ENCODE results near the gene CD163. TPM values are rescaled to one million over a fixed set of nuclear protein-coding genes. Genes with fewer than 3 reads are reported as not detected.
A peak's percentile ranks its signal among the peaks of the same experiment; 100 is the strongest.

Gene CD163
- total RNA-seq, 4 donors from 2014 or later = 14.4 to 72.5 (median 46.7) TPM

DNA sequence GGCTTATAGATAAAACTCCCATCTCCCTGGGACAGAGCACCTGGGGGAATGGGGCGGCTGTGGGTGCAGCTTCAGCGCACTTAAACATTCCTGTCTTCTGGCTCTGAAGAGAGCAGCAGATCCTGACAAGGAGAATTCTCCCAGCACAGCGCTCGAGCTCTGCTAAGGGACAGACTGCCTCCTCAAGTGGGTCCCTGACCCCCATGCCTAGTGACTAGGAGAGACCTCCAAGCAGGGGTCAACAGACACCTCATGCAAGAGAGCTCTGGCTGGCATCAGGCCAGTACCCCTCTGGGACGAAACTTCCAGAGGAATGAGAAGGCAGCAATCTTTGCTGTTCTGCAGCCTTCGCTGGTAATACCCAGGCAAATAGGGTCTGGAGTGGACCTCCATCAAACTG lies 31.5 kb downstream of the CD163 start:
- no peaks in the 10 kb centered on the region for H3K4me1 ChIP-seq
- no peaks in the 10 kb centered on the region for H3K27me3 ChIP-seq
- H3K4me3 ChIP-seq = no peak overlapping the region
- no peak for DNase-seq
- H3K9me3 ChIP-seq = no peaks in the 10 kb centered on the region
- TF ChIP-seq, protein P1, sequence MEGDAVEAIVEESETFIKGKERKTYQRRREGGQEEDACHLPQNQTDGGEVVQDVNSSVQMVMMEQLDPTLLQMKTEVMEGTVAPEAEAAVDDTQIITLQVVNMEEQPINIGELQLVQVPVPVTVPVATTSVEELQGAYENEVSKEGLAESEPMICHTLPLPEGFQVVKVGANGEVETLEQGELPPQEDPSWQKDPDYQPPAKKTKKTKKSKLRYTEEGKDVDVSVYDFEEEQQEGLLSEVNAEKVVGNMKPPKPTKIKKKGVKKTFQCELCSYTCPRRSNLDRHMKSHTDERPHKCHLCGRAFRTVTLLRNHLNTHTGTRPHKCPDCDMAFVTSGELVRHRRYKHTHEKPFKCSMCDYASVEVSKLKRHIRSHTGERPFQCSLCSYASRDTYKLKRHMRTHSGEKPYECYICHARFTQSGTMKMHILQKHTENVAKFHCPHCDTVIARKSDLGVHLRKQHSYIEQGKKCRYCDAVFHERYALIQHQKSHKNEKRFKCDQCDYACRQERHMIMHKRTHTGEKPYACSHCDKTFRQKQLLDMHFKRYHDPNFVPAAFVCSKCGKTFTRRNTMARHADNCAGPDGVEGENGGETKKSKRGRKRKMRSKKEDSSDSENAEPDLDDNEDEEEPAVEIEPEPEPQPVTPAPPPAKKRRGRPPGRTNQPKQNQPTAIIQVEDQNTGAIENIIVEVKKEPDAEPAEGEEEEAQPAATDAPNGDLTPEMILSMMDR (IDR thresholded peaks at IDR 0.05) = no peak
- no peaks in the 10 kb centered on the region for H3K36me3 ChIP-seq
- no peak overlapping the region for H3K27ac ChIP-seq

DNA sequence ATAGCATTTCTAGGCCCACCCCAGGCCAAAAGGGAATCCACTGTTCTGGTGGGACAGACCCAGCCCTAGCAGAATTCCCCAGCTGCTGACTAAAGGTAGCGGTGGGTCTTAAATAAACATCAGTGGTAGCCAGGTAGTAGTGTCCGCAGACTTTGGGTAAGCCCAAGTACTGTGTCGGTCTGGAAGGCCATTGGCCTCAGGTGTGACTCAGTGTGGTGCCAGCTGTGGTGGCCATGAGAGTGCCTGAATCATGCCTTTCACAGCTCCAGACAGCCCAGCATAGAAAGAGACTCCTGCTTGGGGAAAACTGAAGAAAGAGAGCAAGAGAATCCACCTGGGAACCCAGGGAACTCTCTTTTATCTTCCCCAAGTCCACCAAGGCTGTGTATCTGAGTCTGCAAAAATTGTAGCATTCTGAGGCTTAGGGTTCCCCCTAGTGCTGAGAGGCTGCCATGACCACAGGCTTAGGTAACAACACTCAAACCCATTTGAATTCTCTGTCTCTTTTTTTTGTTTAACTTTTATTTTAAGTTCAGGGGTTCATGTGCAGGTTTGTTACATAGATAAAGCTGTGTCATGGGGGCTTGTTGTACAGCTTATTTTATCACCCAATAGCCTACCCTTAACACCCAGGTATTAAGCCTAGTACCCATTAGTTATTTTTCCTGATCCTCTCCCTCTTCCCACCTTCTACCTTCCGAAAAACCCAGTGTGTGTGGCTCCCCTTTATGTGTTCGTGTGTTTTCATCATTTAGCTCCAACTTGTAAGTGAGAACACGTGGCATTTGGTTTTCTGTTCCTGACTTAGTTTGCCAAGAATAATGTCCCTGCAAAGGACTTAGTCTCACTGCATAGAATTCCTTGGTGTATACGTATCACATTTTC lies 43.0 kb downstream of the CD163 start:
- H3K9me3 ChIP-seq = no peaks in the 10 kb centered on the region
- no peaks in the 10 kb centered on the region for H3K36me3 ChIP-seq
- no peak overlapping the region for H3K27ac ChIP-seq
- peak in 2 of 3 donors; percentile 50 to 75 for DNase-seq
- TF ChIP-seq, protein P1 (IDR thresholded peaks at IDR 0.05) = peak; percentile 12 to 85 (median 64)
- no peak for TF ChIP-seq POLR2A (IDR thresholded peaks at IDR 0.05)
- no peak overlapping the region for H3K4me3 ChIP-seq
- H3K27me3 ChIP-seq = no peaks in the 10 kb centered on the region
- H3K4me1 ChIP-seq = no peaks in the 10 kb centered on the region

DNA sequence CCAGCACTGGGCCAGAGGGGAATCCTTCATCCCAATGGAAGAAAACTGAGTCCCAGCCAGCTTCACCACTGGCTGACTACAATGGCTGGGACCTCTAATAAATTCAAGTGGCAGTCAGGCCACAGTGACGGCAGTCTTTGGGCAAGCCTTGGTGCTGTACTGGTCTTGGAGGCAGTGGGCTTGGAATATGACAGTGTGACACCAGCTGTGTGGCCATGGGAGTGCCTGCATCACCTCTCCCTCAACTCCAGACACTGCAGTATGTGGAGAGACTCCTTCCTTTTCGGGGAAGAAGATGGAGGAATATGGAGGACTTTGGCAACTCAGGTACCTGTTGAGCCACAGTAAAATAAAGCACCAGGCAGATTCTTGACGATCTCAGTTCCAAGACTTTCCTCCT lies 43.6 kb downstream of the CD163 start:
- Histone ChIP-seq H3K9me3 (no peaks in the 10 kb centered on the region), H3K4me3 (no peak overlapping the region), H3K27me3 (no peaks in the 10 kb centered on the region), H3K36me3 (no peaks in the 10 kb centered on the region), H3K27ac (no peak overlapping the region), H3K4me1 (no peaks in the 10 kb centered on the region)
- no peak for TF ChIP-seq POLR2A (IDR thresholded peaks at IDR 0.05)
- TF ChIP-seq, protein P1 (IDR thresholded peaks at IDR 0.05) = no peak
- DNase-seq = no peak

DNA sequence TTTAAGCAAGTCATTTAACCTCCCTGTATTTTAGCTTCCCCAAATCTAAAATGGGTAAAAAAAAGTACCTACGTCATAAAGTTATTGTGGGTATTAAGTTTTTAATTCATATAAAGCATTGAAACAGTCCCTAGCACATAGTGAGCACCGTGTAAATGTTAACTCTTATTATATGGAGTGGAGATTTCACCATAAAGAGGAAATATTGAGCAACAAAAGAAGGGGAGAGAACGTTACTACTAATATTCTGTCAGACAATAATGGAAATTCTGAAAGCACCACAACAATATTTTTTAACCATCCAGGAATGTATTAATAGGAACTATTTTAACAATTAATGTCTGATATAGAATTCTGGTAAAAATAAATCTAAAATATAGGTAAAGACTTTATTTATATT lies 51.8 kb downstream of the CD163 start:
- no peak overlapping the region for H3K4me3 ChIP-seq
- DNase-seq = no peak
- no peaks in the 10 kb centered on the region for H3K4me1 ChIP-seq
- TF ChIP-seq, protein P1 (IDR thresholded peaks at IDR 0.05) = no peak
- no peak for TF ChIP-seq POLR2A (IDR thresholded peaks at IDR 0.05)
- H3K9me3 ChIP-seq = no peaks in the 10 kb centered on the region
- H3K27me3 ChIP-seq = no peaks in the 10 kb centered on the region
- no peaks in the 10 kb centered on the region for H3K36me3 ChIP-seq
- H3K27ac ChIP-seq = no peak overlapping the region

DNA sequence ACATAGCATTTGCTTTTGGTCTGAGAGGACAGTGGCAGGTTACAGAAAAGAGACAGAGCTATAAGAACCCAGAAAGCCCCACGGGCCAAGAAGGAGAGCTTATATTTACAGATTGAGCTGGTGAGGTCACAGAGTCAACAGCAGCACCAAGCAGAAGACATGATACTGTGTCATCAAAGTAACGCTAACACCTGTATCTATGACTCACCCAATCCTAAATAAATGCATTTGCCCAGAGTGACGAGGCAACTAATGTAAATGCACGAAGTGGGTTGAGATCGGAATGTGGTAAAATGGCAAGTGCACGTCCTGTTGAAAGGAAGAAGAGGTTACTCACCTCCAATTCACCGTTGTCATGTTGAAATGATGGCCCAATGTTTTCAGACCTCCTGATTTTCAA lies 52.9 kb downstream of the CD163 start:
- H3K9me3 ChIP-seq = no peaks in the 10 kb centered on the region
- DNase-seq = no peak
- no peaks in the 10 kb centered on the region for H3K36me3 ChIP-seq
- no peak overlapping the region for H3K4me3 ChIP-seq
- no peak for TF ChIP-seq POLR2A (IDR thresholded peaks at IDR 0.05)
- TF ChIP-seq, protein P1 (IDR thresholded peaks at IDR 0.05) = no peak
- no peaks in the 10 kb centered on the region for H3K27me3 ChIP-seq
- no peak overlapping the region for H3K27ac ChIP-seq
- no peaks in the 10 kb centered on the region for H3K4me1 ChIP-seq

All from Peyer's patch (tissue), 4 donors.